Stomach (tissue), 4 donors: ENCODE results near the gene MESD.

Experiments used
- CTCF ChIP-seq, 7 experiments: fragments of 450-650 bp in 4 of 7; fragments of 200-600 bp in 3 of 7; sonication (generic) in 3 of 7; IDR thresholded peaks; one replicate each; pipeline ENCODE4 v1.5.1; 2016 to 2019; ENCODE audit warnings: antibody characterized with exemption in 7 of 7, control low read depth in 2 of 7, mild to moderate bottlenecking in 1 of 7
- POLR2AphosphoS5 ChIP-seq, 3 donors: sonication (generic); formaldehyde crosslinking; IDR thresholded peaks; one replicate each; pipeline ENCODE4 v1.6.1; 2016; ENCODE audit warnings: antibody characterized with exemption in 3 of 3

GRCh38 chr15:81010086-81010485, 20.5 kb upstream of the MESD start:
- TF ChIP-seq CTCF (IDR thresholded peaks at IDR 0.05) (no peak), POLR2AphosphoS5 (IDR thresholded peaks at IDR 0.05) (no peak)
